OCI-LY1 (cell line): ENCODE measurements around the gene MKRN2OS.

Source experiments
- CTCF ChIP-seq: fragments of 200-600 bp; sonication (generic), shearing (Covaris generic); IDR thresholded peaks from 2 replicates; pipeline ENCODE4 v1.5.1; 2017; ENCODE audit warnings: mild to moderate bottlenecking, antibody characterized with exemption, low read length, moderate library complexity, mixed read lengths
- EZH2 ChIP-seq: fragments of 200-600 bp; sonication (generic), shearing (Covaris generic); IDR thresholded peaks from 2 replicates; pipeline ENCODE4 v1.8.0; 2017; ENCODE audit warnings: borderline replicate concordance, mixed run types, mild to moderate bottlenecking, antibody characterized with exemption, low read length, moderate library complexity, mixed read lengths

GRCh38 chr3:12499474-12499873 is 45.8 kb downstream of the MKRN2OS start:
- no peak for TF ChIP-seq EZH2
- no peak for TF ChIP-seq CTCF
